Stimulated activated CD4-positive, alpha-beta T cell treated with anti-CD3 and anti-CD28 coated beads, TNF-alpha, amount 100 ng/mL, for 1 hour (primary cell): ENCODE data around the gene CHIC2.
"Not testable (repeated sequence)": the region's sequence is repeated elsewhere in the genome, so short reads cannot be mapped to it uniquely, and the experiment has no call there.

ENCODE experiments used
- DNase-seq, 3 donors: peaks; one replicate each; pipeline ENCODE4 v3.0.0-alpha.2; 2020; ENCODE audit warnings: low read depth in 3 of 3, low spot score in 1 of 3

The CHIC2 gene

GRCh38 chr4:54064317-54065111 lies at the start of gene CHIC2:
Gene CHIC2 (minus strand): TSS chr4:54064605. CDS start chr4:54064300, 305 bp downstream.
- DNase-seq, result peak; percentile 93 to 94 (median 94)

GRCh38 chr4:54113206-54113605 lies 48.8 kb upstream of the CHIC2 start:
- DNase-seq, result not testable (repeated sequence)

DNA sequence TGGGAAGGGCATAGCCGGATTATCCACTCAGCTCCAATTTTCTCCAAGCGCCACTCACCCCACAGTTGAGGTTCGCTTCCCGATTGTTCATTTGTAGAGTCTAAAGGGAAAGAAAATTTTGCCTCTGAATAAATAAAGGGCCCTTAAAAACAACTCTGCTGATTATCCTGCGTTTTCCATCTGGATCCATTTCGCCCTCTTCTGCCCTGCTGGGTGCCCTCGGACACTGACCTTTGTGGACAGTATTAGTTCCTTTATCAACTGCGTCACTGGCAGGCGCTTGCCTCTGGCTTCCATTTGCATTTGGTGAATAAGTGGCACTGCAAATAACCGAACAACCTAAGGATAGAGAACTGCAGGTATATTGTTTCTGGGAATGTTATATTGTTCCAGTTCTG lies 45.6 kb upstream of the CHIC2 start:
- DNase-seq, result no peak

GRCh38 chr4:54109241-54110018 lies 45.0 kb upstream of the CHIC2 start:
- DNase-seq, result no peak

- no peak for DNase-seq
Observed at GRCh38 chr4:54107951-54108748, 43.7 kb upstream of the CHIC2 start.

DNA sequence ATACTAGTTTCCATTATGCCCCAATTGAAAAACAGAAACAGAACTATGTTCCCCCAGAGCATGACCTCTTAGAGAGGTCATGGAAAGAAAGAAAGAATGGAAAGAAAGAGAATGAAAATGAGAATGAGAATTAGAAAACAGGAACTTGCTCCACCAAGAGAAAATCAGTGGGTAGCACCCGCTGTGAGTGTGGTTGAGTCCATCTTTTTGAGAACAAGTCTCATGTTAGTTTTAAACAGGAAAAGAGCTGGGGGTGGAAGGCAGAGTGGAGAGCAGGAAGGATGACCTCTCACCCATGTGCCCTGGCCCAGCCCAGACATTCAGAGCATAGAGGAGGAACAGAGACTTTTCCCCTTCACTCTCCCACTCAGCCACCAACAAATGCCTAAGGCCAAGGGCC lies 40.5 kb upstream of the CHIC2 start:
- DNase-seq, result no peak

DNA sequence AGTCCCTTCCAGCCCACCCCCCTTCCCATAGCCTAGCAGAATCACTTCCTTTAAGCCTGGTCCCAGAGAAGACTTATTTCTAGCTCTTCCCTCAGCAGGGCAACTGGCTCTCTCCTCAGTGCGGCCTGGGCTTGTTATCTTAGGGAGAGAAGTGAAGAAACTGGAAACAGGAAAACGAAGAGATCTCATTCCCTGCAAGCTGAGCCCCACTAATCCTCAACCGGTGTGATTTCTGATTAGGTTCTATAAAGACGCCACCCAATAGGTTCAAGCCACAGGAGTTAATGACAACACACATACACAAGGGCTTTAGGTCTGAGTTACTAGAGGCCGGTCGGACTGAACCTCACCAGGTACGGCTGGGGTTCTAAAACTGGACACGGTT lies 38.8 kb upstream of the CHIC2 start:
- no peak for DNase-seq

DNA sequence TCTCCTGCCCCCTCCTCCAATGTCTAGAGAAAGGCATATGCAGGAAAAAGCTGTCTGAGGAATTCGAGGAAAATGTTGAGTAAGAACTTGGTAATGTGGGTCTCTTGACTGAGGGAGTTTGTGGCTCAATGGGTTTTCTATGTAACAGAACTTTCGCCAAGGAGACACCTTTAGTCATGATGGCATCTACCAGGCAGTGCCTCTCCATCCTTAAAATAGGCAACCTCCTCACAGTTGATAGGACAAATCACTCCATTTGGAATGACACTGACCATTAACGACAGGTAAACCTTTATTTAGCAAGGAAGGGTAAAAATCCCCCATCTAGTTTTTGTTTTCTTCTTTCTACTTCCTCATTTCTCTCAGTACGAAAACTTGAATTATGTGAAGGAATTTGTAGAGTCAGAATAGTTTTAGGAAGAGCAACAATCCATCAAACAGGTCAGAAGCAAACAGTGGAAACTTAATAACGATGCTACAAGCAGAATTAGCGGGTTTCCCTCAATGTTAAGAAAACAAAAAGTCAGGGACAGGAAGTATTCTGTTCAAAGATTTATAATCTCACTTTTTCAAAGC lies 38.2 kb upstream of the CHIC2 start:
- DNase-seq, result no peak

- no peak for DNase-seq
Observed at GRCh38 chr4:54101190-54102041, 37.0 kb upstream of the CHIC2 start.

DNA sequence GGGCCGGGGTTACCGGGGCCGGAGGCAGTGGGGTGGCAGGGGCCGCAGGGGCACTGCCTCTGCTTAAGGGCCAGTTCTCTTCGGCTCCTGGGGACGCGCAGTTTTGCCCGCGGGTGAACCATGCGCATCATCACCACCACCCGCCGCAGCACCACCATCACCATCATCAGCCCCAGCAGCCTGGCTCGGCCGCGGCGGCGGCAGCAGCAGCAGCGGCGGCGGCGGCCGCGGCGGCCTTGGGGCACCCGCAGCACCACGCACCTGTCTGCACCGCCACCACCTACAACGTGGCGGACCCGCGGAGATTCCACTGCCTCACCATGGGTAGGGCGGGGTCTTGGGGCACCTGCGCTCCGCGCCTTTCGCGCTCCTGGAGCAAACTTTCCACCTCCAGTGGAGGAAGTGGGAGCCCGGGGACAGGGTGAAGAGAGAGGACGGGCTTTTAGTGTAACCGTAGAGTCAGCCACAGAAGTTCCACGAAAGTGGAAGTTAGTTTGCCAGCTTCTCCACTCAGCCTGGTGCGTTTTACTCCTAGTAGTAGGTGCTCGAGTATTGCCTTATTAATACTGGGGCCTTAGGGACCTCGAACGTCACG lies 36.3 kb upstream of the CHIC2 start:
- no peak for DNase-seq

DNA sequence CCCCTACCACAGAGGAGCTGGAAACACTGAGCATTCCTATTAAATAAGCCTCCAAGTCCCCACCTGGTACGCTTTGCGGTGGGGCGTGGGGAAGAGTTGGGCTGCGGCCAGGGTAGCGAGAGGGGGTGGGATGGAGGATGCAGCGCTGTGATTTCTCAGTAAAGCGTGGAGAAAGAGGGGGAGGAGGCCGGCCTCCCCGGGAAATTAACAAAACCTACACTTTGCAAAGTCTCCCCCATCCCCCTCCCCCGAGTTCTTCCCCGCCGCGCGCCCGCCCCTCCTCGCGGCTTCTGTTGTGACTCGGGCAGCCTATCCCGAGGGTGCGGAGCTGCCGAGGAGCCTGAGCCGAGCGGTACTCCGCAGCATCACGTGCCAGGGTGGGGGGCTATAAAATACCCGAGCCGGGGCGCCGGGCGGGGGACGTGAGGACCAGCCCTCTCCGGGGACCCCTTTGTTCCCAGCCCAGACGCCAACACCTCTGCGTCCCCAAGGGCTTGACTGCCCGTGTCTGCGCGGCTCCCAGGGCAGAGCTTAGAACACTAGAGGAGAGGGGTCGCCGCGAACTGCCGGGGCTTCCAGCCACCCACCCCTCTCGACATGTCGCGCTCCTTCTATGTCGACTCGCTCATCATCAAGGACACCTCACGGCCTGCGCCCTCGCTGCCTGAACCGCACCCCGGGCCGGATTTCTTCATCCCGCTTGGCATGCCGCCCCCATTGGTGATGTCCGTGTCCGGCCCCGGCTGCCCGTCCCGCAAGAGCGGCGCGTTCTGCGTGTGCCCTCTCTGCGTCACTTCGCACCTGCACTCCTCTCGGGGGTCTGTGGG lies 35.6 kb upstream of the CHIC2 start, which contains the start of gene GSX2:
Gene GSX2 (plus strand): TSS at position 416 of the 827 bp plus-strand sequence. CDS start 182 bp downstream, at position 598.
- no peak for DNase-seq

DNA sequence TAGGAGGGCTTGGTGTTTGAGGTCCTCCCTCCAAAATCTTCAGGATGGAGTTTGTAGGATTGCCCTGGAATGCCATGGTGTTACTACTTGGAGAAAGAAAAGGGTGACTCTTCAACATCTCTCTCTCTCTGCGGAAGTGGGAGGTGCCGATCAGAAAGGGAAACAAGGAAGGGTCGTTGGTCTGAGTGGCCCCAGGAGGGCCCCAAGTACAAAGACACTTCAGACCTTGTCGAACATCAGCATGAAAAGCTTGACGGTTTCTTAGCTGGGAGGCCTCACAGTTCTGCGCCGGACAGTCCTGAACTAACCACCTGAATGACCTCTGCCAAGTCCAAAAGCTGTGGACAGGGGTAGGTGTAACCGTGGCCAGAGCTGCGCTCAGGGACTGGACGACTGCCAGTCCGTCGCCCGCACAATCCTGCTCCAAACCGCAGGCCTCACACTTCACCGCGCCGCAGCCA lies 34.9 kb upstream of the CHIC2 start:
- no peak for DNase-seq

DNA sequence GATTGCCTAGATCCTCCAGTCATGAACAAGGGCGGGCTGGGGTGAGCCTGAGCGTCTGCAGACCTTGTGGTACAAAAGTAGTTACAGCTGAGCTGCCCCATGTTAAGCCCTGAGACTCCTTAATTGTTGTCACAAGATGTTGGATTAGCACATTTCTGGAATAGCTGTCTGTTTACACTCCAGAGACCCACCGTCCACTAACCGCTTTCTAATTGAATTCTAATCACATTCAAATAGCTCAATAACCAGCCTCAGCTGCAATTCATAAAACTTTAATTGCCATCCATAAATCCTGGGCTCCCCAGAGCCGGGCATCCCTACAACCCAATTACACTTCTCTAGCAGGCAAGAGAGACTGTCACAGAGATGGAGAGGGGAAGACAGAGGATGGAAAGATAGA lies 34.0 kb upstream of the CHIC2 start:
- DNase-seq, result no peak

GRCh38 chr4:54097152-54097551 lies 32.7 kb upstream of the CHIC2 start:
- DNase-seq, result no peak

- DNase-seq, result no peak
Observed at GRCh38 chr4:54096295-54096962, 32.0 kb upstream of the CHIC2 start.

DNA sequence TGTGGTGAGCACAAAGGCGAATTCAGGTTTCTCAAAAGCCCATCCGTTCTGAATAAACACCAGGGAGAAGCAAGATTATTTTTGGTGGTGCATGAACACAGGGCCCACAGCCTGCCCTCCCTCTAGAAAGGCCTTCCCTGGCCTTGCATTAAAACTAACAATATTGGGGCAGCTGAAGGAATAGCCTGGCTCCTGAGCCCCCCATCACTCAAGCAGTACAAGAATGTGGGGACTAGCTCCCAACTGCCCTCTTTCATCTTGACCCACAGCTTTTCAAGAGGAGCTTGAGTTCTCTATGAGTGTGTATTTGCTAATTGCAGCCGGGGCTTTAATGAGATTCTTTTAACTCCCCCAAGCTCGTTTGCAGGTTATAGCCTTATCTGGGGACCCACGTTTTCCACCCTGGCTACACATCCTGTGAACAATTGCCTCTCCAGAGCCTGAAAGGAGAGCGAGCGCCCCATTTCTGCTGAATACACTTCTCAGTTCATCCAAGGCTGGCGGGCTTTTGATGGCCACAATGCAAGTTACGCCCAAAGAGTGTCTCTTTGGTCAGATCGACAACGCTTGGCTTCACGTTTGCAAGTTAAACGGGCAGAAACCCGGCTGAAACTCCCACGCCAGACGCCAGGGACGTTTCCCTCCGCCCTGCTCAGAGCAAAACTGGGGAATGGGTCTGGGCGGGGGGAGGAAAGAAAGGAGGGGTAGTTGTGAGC lies 30.9 kb upstream of the CHIC2 start:
- no peak for DNase-seq

DNA sequence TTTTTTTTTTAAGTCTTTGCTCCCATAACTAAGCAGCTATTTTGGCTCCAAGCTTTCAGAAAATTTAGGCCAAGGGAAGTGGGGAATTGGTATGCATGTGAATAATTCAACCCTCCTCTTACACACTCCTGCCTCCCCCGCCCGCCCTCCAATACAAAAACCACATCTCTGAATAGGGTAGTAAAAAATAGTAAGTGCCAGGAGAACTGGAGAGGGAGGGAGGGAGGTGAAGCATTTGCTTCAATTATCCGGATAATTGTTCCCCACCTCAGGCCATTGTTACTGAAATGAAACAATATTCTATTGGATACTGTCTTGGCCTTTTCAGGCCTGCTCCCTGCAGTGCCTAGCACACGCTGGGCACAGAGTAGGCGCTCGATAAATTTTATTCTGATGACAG lies 30.0 kb upstream of the CHIC2 start:
- no peak for DNase-seq
